Renal pelvis (tissue), 12 donors: ENCODE results near the gene AGAP3. TPM values are rescaled to one million over a fixed set of nuclear protein-coding genes. Genes with fewer than 3 reads are reported as not detected.
"Not testable (repeated sequence)": the region's sequence is repeated elsewhere in the genome, so short reads cannot be mapped to it uniquely, and the experiment has no call there.

Experiments
- DNase-seq: peaks from one replicate; pipeline ENCODE4 v3.0.0-alpha.2; 2013
- long read RNA-seq, 16 experiments: transcript quantifications; one replicate each; lab custom pipeline, GENCODE V29; 2026
- polyA plus RNA-seq, 3 donors: library from polyadenylated mRNA; unstranded; fragments of 120-200 nt; gene quantifications; one replicate each; pipeline ENCODE4 v1.2.1, GENCODE V29; 2013; ENCODE audit not compliant: insufficient read length in 3 of 3

Gene AGAP3
- 10 to 100 TPM; 68.0 to 78.3 (median 72.8) TPM for polyA plus RNA-seq
- long read RNA-seq, donor 1, partial matches to known transcripts: 0 of 1 reads
- long read RNA-seq, donor 1, other reads (novel, unspliced or antisense): 0 of 1 reads
- long read RNA-seq, donor 2, partial matches to known transcripts: 0 of 6 reads
- long read RNA-seq, donor 2, other reads (novel, unspliced or antisense): 0 of 6 reads
- long read RNA-seq, donor 3, partial matches to known transcripts: 5 of 8 reads
- long read RNA-seq, donor 3, other reads (novel, unspliced or antisense): 0 of 8 reads
- long read RNA-seq, donor 4, partial matches to known transcripts: 20 of 27 reads
- long read RNA-seq, donor 4, other reads (novel, unspliced or antisense): 0 of 27 reads
- long read RNA-seq, donor 5: 0 reads
- long read RNA-seq, donor 6, partial matches to known transcripts: 18 of 21 reads
- long read RNA-seq, donor 6, other reads (novel, unspliced or antisense): 0 of 21 reads
- long read RNA-seq, donor 7, partial matches to known transcripts: 13 of 13 reads
- long read RNA-seq, donor 7, other reads (novel, unspliced or antisense): 0 of 13 reads
- long read RNA-seq, donor 8, partial matches to known transcripts: 12 of 16 reads
- long read RNA-seq, donor 8, other reads (novel, unspliced or antisense): 0 of 16 reads
- long read RNA-seq, donor 9, partial matches to known transcripts: 17 of 54 reads
- long read RNA-seq, donor 9, other reads (novel, unspliced or antisense): 29 of 54 reads
- long read RNA-seq, donor 10, partial matches to known transcripts: 0 of 1 reads
- long read RNA-seq, donor 10, other reads (novel, unspliced or antisense): 0 of 1 reads
- long read RNA-seq, donor 11, partial matches to known transcripts: 19 of 21 reads
- long read RNA-seq, donor 11, other reads (novel, unspliced or antisense): 0 of 21 reads
- long read RNA-seq, donor 12, partial matches to known transcripts: 0 of 3 reads
- long read RNA-seq, donor 12, other reads (novel, unspliced or antisense): 0 of 3 reads
- long read RNA-seq, donor 13, partial matches to known transcripts: 14 of 15 reads
- long read RNA-seq, donor 13, other reads (novel, unspliced or antisense): 0 of 15 reads
- long read RNA-seq, donor 14, partial matches to known transcripts: 8 of 10 reads
- long read RNA-seq, donor 14, other reads (novel, unspliced or antisense): 0 of 10 reads
- long read RNA-seq, donor 15, partial matches to known transcripts: 24 of 30 reads
- long read RNA-seq, donor 15, other reads (novel, unspliced or antisense): 0 of 30 reads
- long read RNA-seq, donor 16, partial matches to known transcripts: 28 of 34 reads
- long read RNA-seq, donor 16, other reads (novel, unspliced or antisense): 0 of 34 reads

DNA sequence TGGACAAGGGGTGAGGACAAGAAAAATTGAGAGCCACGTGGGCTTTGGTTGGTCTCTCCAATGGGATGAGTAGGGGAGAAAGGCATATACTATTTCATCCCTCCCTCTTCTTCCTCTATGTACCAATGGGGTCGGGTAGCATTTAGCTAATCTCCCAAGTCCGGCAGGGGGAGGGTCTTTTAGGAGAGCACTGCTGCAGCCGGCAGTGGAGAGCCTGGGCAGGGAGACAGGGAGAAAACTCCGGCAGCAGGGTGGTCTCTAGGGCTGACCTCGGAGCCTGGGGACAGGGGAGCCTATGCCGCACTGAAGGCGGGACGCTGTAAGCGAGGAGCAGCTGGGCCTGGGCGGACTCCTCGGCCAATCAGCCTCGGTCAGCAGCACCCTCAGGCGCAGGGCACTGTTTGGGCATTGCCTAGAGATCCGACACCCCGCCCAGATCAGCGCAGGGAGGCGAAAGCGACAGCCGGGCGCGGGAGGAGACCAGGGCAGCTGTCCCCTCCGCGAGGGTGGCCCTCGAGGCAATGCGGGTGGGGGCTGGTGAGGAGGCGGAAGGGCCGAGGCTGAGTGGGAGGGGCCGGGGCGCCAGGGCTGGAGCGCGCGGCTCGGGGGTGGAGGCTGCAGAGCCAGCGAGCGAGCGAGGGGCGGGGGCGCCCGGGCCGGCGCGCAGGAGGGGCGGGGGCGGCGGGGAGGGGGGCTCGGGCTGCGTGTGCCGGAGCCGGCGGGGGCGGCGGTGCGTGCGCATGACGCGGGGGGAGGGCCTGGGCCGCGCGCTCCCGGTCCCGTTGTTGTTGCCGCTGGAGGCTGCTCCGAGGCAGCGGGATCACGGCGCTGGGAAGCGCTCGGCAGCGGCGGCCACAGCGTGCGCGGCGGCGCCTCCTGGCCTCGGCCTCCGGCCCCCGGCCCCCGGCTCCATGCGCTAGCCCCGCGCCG lies at the start of gene AGAP3:
Gene AGAP3 (plus strand): TSS at position 785 of the 930 bp plus-strand sequence. CDS start 267 bp downstream, outside the sequence.
- DNase-seq: peak; percentile 88

DNA sequence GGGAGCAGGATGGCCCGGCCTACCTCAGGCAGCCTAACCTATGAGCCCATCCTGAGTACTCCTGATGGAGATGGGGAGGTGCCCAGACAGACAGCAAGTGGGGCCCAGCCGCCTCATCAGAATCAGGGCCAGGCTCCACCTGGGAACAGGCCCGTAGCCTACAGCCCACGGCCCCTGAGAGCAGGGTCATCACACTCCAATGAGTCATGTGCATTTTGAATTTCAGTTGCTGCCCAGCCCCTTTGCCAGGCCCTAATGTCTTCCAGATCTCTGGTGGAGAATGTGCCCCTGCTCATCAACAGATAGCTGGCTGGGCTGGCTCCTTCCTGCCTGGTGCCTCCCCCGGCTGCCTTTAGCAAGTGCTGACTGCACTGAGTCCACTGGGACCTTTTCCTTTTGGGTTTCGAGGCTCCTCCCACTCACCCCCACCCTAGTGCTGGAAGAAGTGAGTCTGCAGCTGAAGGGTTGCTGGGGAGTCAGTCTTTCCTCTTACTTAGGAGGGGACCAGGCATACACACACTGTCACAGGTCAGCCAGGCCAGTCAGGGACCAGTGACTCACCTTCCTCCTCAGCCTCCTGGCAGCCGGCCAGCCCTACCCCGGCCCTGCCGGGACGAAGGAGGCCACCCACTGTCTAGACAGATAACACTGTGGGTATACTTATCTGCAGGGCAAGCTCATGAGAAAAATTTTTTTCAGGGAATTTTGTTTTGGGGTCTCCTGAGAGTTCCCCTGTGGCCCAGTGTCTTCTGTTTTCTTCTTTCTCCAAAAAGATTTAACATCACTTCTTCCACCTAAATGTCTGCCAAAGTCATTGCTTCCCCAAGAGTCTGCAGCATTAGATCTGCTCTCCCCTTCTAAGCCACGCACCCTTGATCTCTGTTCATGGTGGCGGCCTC lies 47.1 kb upstream of the AGAP3 start:
- DNase-seq: no peak

DNA sequence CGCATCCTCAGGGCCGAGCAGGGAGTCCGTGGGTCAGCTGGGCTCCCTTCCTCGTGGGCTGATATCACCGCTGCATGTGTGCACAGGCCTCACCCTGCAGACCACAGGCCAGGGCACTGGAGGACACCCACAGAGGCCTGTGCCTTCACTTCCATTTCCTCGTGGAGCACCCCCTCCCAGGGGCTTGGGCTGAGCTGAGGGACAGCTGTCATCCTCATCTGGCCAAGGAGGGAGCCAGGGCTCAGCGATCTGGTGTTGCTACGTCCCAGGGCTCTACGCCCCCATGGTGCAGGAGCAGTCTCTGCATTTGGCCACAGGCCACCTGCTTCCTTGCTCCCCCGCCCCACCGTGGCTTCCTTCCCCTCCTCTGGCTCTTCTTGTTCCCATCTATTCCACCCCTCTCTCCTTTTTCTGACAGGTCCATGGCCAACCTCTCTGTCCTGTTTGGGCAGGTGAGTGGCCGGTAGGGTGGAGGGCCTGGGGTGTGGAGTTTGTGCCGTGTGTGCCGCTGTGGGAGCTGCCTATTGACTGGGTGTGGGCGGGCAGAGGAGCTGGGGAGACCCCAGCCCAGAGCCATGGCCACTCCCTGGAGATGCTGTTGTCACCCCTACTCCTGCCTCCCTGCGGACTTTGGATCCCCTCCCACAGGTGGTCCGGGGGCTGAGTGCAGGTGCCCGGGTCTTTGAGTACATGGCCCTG lies 46.3 kb upstream of the AGAP3 start:
- DNase-seq: no peak

DNA sequence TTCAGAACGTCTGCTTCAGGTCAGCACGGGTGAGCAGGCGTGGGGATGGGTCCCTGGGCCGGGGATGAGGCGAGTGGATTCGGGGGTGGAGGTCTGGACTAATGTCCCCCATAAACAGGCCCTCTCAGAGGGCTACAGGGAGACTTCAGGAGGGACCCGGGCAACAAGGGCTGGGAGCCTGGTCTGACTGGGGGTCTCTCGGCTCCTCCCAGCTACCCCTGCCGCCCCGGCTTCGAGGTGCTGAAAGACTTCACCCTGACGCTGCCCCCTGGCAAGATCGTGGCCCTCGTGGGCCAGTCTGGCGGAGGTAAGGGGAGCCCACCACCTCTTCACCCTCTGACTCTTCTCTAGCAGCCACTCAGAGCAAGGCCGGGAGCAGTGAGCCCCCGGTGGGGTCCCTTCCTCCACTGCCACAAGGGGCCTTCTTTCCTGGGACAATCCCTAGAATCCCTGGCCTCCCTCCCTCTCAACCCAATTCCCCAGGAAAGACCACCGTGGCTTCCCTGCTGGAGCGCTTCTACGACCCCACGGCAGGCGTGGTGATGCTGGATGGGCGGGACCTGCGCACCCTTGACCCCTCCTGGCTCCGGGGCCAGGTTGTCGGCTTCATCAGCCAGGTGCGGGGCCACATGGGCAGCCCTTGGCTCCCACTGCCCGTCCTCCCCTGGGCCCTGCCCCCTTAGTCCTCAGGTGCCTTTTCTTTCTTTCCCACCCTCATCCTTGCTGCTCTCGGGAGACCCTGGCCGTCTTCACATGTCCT lies 45.5 kb upstream of the AGAP3 start:
- no peak for DNase-seq

DNA sequence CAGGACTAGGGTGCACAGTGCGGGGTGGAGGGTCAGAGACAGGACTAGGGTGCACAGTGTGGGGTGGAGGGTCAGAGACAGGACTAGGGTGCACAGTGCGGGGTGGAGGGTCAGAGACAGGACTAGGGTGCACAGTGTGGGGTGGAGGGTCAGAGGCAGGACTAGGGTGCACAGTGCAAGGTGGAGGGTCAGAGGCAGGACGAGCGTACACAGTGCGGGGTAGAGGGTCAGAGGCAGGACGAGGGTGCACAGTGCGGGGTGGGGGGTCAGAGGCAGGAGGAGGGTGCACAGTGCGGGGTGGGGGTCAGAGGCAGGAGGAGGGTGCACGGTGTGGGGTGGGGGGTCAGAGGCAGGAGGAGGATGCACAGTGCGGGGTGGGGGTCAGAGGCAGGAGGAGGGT lies 42.8 kb upstream of the AGAP3 start:
- not testable (repeated sequence) for DNase-seq

DNA sequence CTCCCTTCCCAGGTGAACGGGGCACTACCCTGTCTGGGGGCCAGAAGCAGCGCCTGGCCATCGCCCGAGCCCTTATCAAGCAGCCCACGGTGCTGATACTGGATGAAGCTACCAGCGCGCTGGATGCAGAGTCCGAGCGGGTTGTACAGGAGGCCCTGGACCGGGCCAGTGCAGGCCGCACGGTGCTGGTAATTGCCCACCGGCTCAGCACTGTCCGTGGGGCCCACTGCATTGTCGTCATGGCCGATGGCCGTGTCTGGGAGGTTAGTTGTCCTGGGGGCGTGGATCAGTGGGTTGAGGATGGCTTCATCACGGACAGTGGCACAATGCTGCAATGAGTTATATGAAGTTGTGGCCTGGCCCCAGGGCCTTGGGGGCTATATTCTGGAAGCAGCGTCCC lies 42.3 kb upstream of the AGAP3 start:
- DNase-seq: no peak

DNA sequence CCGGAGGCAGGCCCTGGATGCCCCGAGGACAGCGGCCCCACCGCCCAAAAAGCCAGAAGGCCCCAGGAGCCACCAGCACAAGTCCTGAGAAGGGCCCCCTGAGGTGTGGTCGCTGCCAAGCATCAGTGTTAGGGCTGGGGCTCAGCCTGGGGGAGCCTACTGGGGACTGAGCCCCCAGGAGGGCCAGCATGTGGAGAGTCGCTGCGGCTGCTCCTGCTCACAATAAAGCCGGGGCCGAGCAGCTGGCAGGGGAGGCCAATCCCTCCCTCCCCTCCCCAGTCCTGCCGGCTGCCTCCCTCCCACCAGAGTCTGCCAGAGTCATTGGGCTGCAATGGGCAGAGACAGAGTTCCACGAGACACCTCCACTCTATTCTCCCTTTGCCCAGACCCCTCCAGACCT lies 41.0 kb upstream of the AGAP3 start:
- DNase-seq: no peak

DNA sequence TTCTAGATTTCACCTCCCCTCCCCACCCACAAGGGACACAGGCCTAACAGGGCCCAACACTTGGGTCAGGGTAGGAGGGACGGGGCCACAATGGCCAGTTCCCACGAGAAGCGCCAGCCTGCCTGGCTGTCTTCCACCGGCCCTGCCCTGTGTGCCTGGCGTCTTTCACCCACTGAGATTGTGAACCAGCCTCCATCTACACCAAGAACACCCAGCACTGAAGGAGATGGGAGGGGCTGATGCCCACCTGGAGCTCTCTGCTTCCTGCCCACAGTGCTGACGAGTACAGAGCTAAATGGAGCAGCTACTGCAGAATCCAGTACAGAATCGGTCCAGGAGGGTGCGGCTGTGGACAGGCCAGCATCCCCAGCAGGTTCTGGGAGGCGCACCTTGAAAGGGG lies 40.3 kb upstream of the AGAP3 start:
- no peak for DNase-seq

DNA sequence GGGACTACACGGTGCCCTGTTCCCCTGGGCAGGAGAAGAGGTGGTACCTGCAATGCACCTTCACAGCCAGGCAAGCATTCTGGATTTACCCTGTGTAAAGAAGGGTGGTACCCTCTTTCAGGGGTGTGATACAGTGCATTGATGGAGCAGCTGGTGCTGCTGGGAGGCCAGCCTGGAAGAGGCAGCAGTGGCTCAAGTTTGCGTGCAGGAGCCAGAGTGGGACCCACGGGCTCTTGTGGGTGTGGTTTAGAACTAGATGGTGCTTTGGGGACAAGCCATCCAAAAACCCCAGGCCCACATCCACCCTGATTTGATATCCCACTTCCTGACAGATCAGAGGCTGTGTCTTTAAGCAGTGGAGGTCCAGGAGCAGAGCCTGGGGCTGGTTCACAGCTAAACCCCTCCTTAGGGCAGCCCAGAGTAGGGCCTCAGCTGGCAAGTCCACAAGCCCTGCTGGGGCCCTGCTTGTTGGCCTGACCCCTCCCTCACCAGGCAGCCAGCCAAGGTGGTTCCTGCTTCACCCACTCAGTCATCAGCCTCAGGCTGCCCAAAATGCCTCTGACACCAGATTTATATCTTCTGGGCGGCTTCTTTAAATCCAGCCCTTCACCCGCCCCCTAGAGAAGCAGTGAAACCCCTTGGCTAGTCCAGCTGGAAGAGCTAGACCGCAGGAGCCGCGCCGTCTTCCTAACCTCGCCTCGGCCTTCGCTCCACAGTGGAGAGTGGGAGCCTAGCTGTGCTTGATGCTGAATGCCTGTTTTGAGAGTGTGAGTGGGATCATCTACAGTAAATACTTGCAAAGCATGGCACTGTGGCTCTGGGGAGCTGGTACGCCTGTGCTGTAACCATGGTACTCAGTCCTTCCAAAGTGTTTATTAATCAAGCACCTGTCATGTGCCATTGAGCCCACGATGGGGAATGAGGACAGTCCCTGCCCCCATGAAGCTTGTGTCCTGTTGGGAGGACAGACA lies 39.4 kb upstream of the AGAP3 start:
- DNase-seq: no peak

DNA sequence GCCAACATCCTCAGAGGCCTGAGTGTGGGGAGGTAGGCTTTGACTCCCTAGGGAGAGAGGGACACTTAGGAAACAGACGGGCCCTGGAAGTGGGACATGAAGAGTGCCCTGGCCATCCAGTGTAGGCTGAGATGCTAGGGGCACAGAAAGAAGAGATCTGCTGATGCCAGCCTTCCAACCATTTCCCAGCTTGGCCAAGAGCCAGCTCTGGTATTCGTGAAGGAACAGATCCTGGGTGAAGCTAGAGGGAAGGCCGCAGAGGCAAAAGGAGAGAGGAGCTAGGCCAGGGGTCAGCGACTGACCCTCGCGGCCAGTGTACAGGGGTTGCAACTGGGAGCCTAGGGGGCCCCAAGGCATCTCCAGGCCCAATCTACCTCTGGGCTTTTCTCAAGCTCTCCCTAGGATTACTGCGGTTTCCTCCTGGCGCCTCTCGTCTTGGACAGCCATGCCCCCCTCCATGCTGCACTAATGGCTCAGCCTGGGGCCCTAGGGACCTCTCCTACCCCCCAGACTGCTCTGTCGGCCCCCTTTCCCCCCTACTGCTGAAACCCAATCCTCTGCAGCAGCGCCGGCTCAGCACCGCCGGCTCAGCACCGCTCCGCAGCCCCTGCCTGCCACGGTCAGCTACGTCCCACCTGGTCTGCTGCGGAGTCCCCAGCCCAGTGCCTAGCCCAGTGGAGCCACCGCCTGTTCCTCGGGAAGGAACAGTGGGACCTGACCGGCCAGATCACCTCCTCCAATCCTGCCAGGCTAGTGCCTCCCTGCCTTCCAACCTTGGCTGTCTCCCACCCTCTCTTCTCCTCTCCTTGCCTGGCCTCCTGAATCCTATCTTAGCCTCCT lies 38.1 kb upstream of the AGAP3 start, which contains the start of gene ASIC3:
Gene ASIC3 (plus strand): TSS at position 556 of the 840 bp plus-strand sequence. CDS start 355 bp downstream, outside the sequence.
- no peak for DNase-seq

DNA sequence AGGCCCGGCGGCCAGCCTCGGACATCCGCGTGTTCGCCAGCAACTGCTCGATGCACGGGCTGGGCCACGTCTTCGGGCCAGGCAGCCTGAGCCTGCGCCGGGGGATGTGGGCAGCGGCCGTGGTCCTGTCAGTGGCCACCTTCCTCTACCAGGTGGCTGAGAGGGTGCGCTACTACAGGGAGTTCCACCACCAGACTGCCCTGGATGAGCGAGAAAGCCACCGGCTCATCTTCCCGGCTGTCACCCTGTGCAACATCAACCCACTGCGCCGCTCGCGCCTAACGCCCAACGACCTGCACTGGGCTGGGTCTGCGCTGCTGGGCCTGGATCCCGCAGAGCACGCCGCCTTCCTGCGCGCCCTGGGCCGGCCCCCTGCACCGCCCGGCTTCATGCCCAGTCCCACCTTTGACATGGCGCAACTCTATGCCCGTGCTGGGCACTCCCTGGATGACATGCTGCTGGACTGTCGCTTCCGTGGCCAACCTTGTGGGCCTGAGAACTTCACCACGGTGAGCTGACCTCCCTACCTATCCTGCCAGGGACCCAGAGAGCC lies 37.3 kb upstream of the AGAP3 start:
- no peak for DNase-seq

DNA sequence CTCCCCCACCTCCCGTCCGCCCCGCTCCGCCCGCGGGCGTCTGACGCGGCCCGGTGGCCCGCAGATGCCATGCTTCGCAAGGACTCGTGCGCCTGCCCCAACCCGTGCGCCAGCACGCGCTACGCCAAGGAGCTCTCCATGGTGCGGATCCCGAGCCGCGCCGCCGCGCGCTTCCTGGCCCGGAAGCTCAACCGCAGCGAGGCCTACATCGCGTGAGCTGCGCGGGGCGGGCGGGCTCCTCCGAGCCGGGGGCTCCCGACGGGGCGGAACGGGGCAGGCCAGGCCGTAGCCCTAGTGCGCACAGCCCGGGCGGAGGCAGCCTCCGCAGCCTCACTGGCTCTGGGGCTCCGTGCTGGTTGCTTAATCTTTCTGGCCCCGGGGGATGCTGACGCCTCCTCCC lies 35.2 kb upstream of the AGAP3 start:
- peak; percentile 78 for DNase-seq

DNA sequence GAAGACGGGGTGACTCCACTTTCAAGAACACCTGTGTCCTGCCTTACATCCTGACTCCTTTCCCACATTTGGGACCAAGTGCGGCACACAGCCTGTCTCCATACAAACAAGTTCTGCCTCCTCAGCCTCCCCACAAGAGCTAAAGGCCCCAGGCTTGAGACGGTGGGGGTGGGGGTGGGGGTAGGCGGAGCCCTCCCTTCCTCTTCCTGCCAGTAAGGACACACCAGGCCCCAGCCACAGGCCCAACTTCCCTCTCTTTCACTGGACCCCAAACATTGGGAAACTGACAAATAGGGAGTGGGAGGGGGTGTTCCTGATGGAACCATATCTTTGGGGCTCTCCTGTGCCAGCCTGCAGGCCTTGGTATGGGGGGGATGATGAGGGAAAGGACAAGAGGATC lies 33.2 kb upstream of the AGAP3 start:
- no peak for DNase-seq

DNA sequence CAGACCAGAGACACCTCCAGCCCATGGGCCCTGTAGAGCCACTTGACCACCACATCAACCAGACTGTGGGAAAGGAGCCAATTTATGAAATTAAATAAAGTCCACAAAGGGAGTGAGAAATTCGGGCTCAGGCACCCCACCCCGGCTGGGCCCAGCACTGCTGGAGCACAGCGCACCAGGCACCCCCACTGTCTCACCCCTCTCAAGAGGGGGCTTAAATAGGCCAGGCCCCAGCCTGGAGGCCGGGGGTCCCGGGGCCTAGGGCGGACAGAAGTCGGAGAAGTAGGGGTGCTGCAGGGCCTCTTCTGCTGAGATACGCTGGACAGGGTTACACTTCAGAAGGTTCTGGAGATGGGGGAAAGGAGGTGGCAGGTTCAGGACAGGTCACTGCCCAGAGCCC lies 32.5 kb upstream of the AGAP3 start:
- no peak for DNase-seq

DNA sequence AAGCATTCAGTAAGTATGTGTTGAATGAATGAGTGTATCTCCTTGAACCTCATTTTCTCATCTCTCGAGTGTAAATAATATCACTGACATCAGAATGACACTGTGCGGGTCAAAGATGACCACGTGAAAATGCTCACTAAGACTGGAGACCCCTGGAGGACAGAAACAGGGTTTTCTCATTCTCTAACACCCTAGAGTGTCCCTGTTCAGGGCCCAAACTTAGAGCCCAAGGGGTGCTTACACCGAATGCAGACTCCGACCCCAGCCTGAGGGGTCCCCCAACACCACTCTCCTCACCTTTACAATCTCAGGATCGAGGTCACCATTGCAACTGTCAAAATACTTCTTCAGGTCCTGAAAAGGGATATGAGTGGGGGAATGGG lies 30.0 kb upstream of the AGAP3 start:
- no peak for DNase-seq
